GM18517 (cell line): Measurements from ENCODE around the gene TLK2.

ENCODE experiments used
- ATAC-seq: cut with Tn5 transposase; IDR thresholded peaks from one replicate; pipeline ENCODE4 v1.9.1; 2021; ENCODE audit warnings: mild to moderate bottlenecking, moderate library complexity; ENCODE audit not compliant: unreplicated experiment

The TLK2 gene

GRCh38 chr17:62627219-62627903 lies 148.7 kb downstream of the TLK2 start, which contains the start of gene MRC2:
TSS of gene MRC2 (plus strand) at chr17:62627670. CDS start at chr17:62627803, 133 bp downstream.
- ATAC-seq: no peak

GRCh38 chr17:62627904-62628633 lies 149.4 kb downstream of the TLK2 start:
- no peak for ATAC-seq

- no peak for ATAC-seq
These were observed 150.4 kb downstream of the TLK2 start for GRCh38 chr17:62628831-62629555.

GRCh38 chr17:62629556-62630364 lies 151.1 kb downstream of the TLK2 start:
- ATAC-seq: no peak

GRCh38 chr17:62630365-62631085 lies 151.9 kb downstream of the TLK2 start:
- ATAC-seq: no peak

- no peak for ATAC-seq
These were observed 152.7 kb downstream of the TLK2 start for GRCh38 chr17:62631086-62631935.

GRCh38 chr17:62631936-62632924 lies 153.6 kb downstream of the TLK2 start:
- no peak for ATAC-seq

- no peak for ATAC-seq
These were observed 159.2 kb downstream of the TLK2 start for GRCh38 chr17:62637809-62638208.

GRCh38 chr17:62641153-62641552 lies 162.5 kb downstream of the TLK2 start:
- no peak for ATAC-seq

- ATAC-seq: no peak
These were observed 163.3 kb downstream of the TLK2 start for GRCh38 chr17:62641951-62642350.

GRCh38 chr17:62643496-62643895 lies 164.9 kb downstream of the TLK2 start:
- no peak for ATAC-seq

- ATAC-seq: no peak
These were observed 166.0 kb downstream of the TLK2 start for GRCh38 chr17:62644487-62645173.

GRCh38 chr17:62648251-62648955 lies 169.8 kb downstream of the TLK2 start:
- no peak for ATAC-seq

GRCh38 chr17:62648956-62649294 lies 170.3 kb downstream of the TLK2 start:
- ATAC-seq: no peak

GRCh38 chr17:62649570-62649969 lies 170.9 kb downstream of the TLK2 start:
- no peak for ATAC-seq

- ATAC-seq: no peak
These were observed 172.0 kb downstream of the TLK2 start for GRCh38 chr17:62650587-62650986.
